VCaP (cell line): ENCODE results near the gene LUC7L2.
"Not testable (repeated sequence)": the region's sequence is repeated elsewhere in the genome, so short reads cannot be mapped to it uniquely, and the experiment has no call there.

Experiments
- H3K27ac ChIP-seq: fragments of 450-650 bp; 2 replicates; pipeline ENCODE4 v1.5.1; 2017
- TF ChIP-seq, protein P1 (sequence below): fragments of 450-650 bp; conservative IDR thresholded peaks from 2 replicates; pipeline ENCODE4 v1.5.1; 2017; ENCODE audit warnings: mild to moderate bottlenecking, moderate library complexity

LUC7L2 gene

DNA sequence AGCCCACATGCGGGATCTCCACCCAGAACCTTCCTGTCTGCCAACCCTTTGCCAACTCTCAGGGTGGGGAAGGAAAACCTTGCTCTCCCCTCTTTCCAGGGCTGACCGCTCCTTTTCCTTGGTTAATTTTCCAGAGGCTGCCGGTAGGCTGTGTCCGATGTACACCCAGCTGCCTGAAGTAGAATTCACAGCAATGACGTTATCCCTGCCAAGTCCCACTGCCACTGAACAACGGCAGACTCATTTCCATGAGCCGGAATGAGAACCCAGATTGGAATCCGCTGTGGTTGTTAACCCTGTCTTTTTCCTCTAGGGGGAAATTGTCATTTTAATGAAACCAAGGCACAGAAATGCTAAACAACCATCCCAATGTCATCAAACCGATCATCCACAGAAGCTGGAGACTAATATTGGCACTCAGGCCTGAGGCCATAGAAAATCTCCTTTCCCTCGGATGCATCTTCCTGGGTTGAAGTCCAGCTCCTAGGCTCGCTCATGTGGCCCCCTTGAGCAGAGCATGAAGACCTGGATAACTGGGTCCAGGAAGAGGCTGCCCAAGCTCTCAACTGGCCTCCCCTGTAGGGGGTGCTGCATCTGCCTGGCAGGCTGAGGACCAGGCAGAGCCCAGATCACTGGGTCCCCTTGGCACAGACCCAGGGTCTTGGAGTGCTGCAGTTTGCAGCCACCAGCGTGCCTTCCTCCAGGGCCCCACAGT, 93.4 kb downstream of the LUC7L2 start:
- H3K27ac ChIP-seq, result no peak overlapping the region
- TF ChIP-seq, protein P1, sequence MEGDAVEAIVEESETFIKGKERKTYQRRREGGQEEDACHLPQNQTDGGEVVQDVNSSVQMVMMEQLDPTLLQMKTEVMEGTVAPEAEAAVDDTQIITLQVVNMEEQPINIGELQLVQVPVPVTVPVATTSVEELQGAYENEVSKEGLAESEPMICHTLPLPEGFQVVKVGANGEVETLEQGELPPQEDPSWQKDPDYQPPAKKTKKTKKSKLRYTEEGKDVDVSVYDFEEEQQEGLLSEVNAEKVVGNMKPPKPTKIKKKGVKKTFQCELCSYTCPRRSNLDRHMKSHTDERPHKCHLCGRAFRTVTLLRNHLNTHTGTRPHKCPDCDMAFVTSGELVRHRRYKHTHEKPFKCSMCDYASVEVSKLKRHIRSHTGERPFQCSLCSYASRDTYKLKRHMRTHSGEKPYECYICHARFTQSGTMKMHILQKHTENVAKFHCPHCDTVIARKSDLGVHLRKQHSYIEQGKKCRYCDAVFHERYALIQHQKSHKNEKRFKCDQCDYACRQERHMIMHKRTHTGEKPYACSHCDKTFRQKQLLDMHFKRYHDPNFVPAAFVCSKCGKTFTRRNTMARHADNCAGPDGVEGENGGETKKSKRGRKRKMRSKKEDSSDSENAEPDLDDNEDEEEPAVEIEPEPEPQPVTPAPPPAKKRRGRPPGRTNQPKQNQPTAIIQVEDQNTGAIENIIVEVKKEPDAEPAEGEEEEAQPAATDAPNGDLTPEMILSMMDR, result no peak

DNA sequence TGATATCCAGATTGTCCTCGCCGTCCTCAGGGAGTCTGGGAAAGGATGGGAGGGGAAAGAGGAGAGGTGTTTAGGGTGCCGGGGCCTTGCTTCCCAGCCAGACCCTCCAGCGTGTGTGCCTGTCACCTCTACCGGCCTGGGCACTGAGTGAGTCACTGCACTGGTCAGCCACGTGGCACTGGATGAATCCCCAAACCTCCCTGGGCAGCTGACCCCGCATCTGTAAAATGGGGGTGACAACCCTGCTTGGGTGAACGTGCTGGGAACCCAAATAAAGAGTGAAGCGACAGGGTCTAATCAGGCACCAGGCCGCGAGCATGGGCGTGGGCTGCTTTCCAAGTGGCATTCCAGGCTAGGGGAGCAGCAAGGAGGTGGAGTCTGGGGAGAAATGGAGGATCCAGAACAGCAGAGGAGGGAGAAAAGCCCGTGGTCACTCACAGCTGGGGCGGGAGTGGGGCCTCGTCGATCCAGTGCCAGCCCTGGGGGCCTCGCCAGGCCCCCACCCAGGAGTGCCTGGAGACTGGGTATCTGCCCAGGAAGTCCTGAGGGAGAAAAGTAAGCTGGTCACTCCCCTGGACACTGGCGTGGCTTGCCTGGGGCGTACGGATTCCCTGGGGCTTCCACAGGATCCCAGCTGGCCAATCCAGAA, 94.1 kb downstream of the LUC7L2 start:
- no peak overlapping the region for H3K27ac ChIP-seq

GRCh38 chr7:139455789-139456188, 96.1 kb downstream of the LUC7L2 start:
- no peak overlapping the region for H3K27ac ChIP-seq
- TF ChIP-seq, protein P1, result no peak

More for the DNA sequence above, 94.1 kb downstream of the LUC7L2 start:
- TF ChIP-seq, protein P1, result no peak

DNA sequence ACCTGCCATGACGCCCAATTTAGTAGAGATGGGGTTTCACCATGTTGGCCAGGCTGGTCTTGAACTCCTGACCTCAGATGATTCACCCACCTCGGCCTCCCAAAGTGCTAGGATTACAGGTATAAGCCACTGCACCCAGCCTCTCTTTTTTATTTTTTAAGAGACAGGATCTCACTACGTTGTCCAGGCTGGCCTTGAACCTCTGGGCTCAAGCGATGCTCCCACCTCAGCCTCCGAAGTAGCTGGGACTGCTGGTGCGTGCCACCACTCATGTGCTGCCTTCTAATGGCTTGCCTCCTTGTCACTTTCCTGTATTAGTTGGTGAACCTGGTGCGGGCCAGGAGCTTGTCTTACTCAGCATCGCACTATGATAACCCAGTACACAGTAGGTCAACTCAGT, 96.8 kb downstream of the LUC7L2 start:
- TF ChIP-seq, protein P1, result no peak
- H3K27ac ChIP-seq, result no peak overlapping the region

- no peak overlapping the region for H3K27ac ChIP-seq
- TF ChIP-seq, protein P1, result no peak
These were observed 97.7 kb downstream of the LUC7L2 start for GRCh38 chr7:139457153-139457946.

GRCh38 chr7:139463421-139463820, 103.7 kb downstream of the LUC7L2 start:
- not testable (repeated sequence) for H3K27ac ChIP-seq

DNA sequence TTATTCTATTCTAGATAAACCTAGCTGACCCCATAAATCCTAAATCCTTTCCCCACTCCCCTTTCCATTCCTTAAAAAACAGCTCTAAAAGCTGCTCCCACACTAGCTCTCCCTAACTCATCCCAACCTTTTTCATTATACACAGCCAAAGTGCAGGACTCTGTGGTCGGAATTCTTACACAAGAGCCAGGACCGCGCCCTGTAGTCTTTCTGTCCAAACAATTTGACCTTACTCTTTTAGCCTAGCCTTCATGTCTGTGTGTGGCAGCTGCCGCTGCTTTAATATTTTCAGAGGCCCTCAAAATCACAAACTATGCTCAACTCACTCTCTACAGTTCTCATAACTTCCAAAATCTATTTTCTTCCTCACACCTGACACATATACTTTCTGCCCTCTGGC, 104.8 kb downstream of the LUC7L2 start:
- not testable (repeated sequence) for H3K27ac ChIP-seq

GRCh38 chr7:139465072-139465471, 105.4 kb downstream of the LUC7L2 start:
- H3K27ac ChIP-seq, result not testable (repeated sequence)

DNA sequence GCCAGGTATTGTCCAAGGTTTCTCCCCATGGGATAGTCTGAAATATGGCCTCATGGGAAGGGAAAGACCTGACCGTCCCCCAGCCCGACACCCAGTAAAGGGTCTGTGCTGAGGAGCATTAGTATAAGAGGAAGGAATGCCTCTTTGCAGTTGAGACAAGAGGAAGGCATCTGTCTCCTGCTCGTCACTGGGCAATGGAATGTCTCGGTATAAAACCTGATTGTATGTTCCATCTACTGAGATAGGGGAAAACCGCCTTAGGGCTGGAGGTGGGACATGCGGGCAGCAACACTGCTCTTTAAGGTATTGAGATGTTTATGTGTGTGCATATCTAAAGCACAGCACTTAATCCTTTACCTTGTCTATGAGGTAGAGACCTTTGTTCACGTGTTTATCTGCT, 108.0 kb downstream of the LUC7L2 start:
- H3K27ac ChIP-seq, result not testable (repeated sequence)

DNA sequence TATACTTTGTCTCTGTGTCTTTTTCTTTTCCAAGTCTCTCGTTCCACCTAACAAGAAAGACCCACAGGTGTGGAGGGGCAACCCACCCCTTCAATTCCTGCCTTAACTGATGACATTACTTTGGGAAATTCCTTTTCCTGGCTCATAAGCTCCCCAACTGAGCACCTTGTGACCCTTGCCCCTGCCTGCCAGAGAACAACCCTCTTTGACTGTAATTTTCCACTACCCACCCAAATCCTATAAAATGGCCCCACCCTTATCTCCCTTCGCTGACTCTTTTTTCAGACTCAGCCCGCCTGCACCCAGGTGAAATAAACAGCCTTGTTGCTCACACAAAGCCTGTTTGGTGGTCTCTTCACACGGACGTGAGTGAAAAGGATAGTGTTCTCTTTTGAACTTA, 108.6 kb downstream of the LUC7L2 start:
- not testable (repeated sequence) for H3K27ac ChIP-seq
